ENCODE results near the gene ADO.

GRCh38 chr10:62779487-62780248, 24.9 kb upstream of the ADO start:
- no peak for TF ChIP-seq CTCF (IDR thresholded peaks at IDR 0.05)
- TF ChIP-seq POLR2A (IDR thresholded peaks at IDR 0.05) = no peak

Measured in transverse colon (tissue), 3 donors.